SU-DHL-6 (cell line): ENCODE measurements around the gene TENT5C.

ENCODE experiments used
- H2AFZ ChIP-seq: fragments of 200-600 bp; sonication (generic); 2 replicates; pipeline ENCODE4 v1.6.1; 2014; ENCODE audit warnings: low read depth, mild to moderate bottlenecking, moderate library complexity, mixed read lengths, antibody characterized with exemption, low read length; ENCODE audit not compliant: severe bottlenecking
- H3F3A ChIP-seq: fragments of 200-600 bp; shearing (Covaris generic); 2 replicates; pipeline ENCODE4 v1.6.0; 2016; ENCODE audit warnings: antibody characterized with exemption, mild to moderate bottlenecking; ENCODE audit not compliant: insufficient read depth
- H3K27ac ChIP-seq: fragments of 200-600 bp; sonication (generic); 2 replicates; pipeline ENCODE4 v1.5.1; 2016; ENCODE audit warnings: low read depth, mild to moderate bottlenecking, low read length, moderate library complexity, mixed read lengths
- H3K27me3 ChIP-seq: fragments of 200-600 bp; sonication (generic), shearing (Covaris generic); 2 replicates; pipeline ENCODE4 v1.6.0; 2014; ENCODE audit warnings: mild to moderate bottlenecking, low read length
- H3K36me3 ChIP-seq: fragments of 200-600 bp; sonication (generic); 2 replicates; pipeline ENCODE4 v1.6.1; 2014; ENCODE audit warnings: mild to moderate bottlenecking, low read length, mixed read lengths
- H3K4me2 ChIP-seq: fragments of 300-600, 200-600 bp; shearing (Covaris generic), sonication (generic); 2 replicates; pipeline ENCODE4 v1.6.0; 2014; ENCODE audit warnings: low read length, low read depth, mild to moderate bottlenecking; ENCODE audit not compliant: poor library complexity, severe bottlenecking
- H3K4me3 ChIP-seq: fragments of 200-600 bp; sonication (generic); 2 replicates; pipeline ENCODE4 v1.5.1; 2014; ENCODE audit warnings: antibody characterized with exemption, low read length, mild to moderate bottlenecking, mixed read lengths; ENCODE audit not compliant: insufficient read depth, poor library complexity, severe bottlenecking
- H3K79me2 ChIP-seq: fragments of 200-600 bp; sonication (generic); 2 replicates; pipeline ENCODE4 v1.6.1; 2014; ENCODE audit warnings: mild to moderate bottlenecking, low read length, moderate library complexity; ENCODE audit not compliant: insufficient read depth
- H3K9ac ChIP-seq: fragments of 200-600 bp; sonication (generic); 2 replicates; pipeline ENCODE4 v1.7.0; 2014; ENCODE audit warnings: mild to moderate bottlenecking, low read length
- H3K9me2 ChIP-seq: fragments of 200-600 bp; sonication (generic); replicated peaks from 2 replicates; pipeline ENCODE4 v1.6.1; 2014; ENCODE audit warnings: low read length; ENCODE audit not compliant: insufficient read depth
- H3K9me3 ChIP-seq: fragments of 200-600 bp; sonication (generic); 2 replicates; pipeline ENCODE4 v1.6.1; 2014; ENCODE audit warnings: low read length, mixed read lengths; ENCODE audit not compliant: insufficient read depth
- H4K20me1 ChIP-seq: fragments of 200-600 bp; sonication (generic); 2 replicates; pipeline ENCODE4 v1.6.1; 2014; ENCODE audit warnings: low read depth, mild to moderate bottlenecking, antibody characterized with exemption, low read length, moderate library complexity, mixed read lengths
- CTCF ChIP-seq: fragments of 200-600 bp; sonication (generic); IDR thresholded peaks from one replicate; pipeline ENCODE4 v1.5.1; 2017; ENCODE audit warnings: antibody characterized with exemption, mild to moderate bottlenecking, low read length, moderate library complexity; ENCODE audit not compliant: insufficient read depth, poor library complexity, severe bottlenecking
- EZH2phosphoT487 ChIP-seq: fragments of 200-600 bp; sonication (generic), shearing (Covaris generic); conservative IDR thresholded peaks from 2 replicates; pipeline ENCODE4 v1.6.1; 2018; ENCODE audit warnings: mild to moderate bottlenecking, antibody characterized with exemption, low read length, moderate library complexity, mixed read lengths

TENT5C gene

DNA sequence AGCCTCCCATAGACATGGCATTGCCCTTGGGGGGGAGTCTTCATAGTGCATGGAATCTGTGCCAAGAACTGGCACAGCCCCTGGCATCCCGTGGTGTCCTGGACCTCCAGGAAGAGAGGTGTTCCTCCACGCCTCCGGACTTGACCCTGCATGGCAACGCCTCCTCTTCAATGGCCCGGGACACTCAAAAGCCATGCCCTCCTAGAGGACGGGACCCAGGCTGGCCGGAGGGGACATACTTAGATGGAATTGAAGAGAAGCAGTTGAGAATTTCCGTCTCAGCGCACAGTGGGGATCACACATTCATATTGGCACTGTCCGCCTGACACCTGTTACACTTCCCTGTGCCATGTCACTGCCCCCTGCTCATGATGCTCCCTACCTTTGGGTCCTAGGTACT is 38.4 kb upstream of the TENT5C start:
- Histone ChIP-seq H4K20me1 (no peaks in the 10 kb centered on the region), H3F3A (no peaks in the 10 kb centered on the region), H3K36me3 (no peaks in the 10 kb centered on the region), H3K9me2 (no peaks in the 10 kb centered on the region), H3K79me2 (no peaks in the 10 kb centered on the region), H2AFZ (no peak overlapping the region), H3K27me3 (no peaks in the 10 kb centered on the region), H3K4me3 (no peak overlapping the region), H3K27ac (no peak overlapping the region), H3K9ac (no peak overlapping the region), H3K4me2 (no peak overlapping the region), H3K9me3 (no peaks in the 10 kb centered on the region)
- no peak for TF ChIP-seq EZH2phosphoT487
- no peak for TF ChIP-seq CTCF

GRCh38 chr1:117567976-117568375 is 37.9 kb upstream of the TENT5C start:
- no peak overlapping the region for H3K4me2 ChIP-seq
- no peaks in the 10 kb centered on the region for H3K9me3 ChIP-seq
- H3K27me3 ChIP-seq = no peaks in the 10 kb centered on the region
- H3K27ac ChIP-seq = no peak overlapping the region
- H2AFZ ChIP-seq = no peak overlapping the region
- no peaks in the 10 kb centered on the region for H3F3A ChIP-seq
- no peaks in the 10 kb centered on the region for H4K20me1 ChIP-seq
- H3K79me2 ChIP-seq = no peaks in the 10 kb centered on the region
- no peaks in the 10 kb centered on the region for H3K9me2 ChIP-seq
- H3K36me3 ChIP-seq = no peaks in the 10 kb centered on the region
- H3K4me3 ChIP-seq = no peak overlapping the region
- no peak overlapping the region for H3K9ac ChIP-seq
- TF ChIP-seq EZH2phosphoT487 (no peak), CTCF (no peak)

DNA sequence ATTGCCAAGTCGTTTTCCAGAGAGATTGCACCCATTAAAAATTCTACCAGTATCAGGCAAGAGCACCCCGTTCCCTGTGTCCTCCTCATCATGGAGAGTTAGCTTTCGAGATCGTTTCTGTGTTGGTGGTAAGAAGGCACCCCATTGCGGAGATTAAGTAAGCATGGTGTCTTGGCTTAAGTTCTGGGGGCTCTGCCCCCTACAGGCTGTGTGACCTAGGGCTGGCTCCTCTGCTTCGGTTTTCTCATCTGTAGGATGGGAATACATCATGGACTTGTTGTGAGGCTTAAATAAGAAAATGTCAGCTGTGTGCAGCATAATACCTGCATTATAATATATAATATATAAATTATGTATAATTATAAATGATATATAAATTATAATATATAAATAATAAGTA is 36.8 kb upstream of the TENT5C start:
- TF ChIP-seq EZH2phosphoT487 (no peak), CTCF (no peak)
- Histone ChIP-seq H3K36me3 (no peaks in the 10 kb centered on the region), H3K4me3 (no peak overlapping the region)

More for the DNA sequence above, 36.8 kb upstream of the TENT5C start:
- Histone ChIP-seq H3K4me2 (no peak overlapping the region), H3K9me2 (no peaks in the 10 kb centered on the region), H2AFZ (no peak overlapping the region), H3K79me2 (no peaks in the 10 kb centered on the region), H4K20me1 (no peaks in the 10 kb centered on the region), H3K27me3 (no peaks in the 10 kb centered on the region), H3K9ac (no peak overlapping the region), H3K9me3 (no peaks in the 10 kb centered on the region), H3F3A (no peaks in the 10 kb centered on the region), H3K27ac (no peak overlapping the region)
